HG03565 (cell line): Measurements from ENCODE around the gene IGDCC3.

Experiments
- ATAC-seq: cut with Tn5 transposase; IDR thresholded peaks from one replicate; pipeline ENCODE4 v1.9.1; 2021; ENCODE audit warnings: mild to moderate bottlenecking, moderate library complexity; ENCODE audit not compliant: unreplicated experiment

The IGDCC3 gene

GRCh38 chr15:65302061-65302460 is 75.7 kb downstream of the IGDCC3 start:
- ATAC-seq, result no peak

- no peak for ATAC-seq
These were observed 76.8 kb downstream of the IGDCC3 start for GRCh38 chr15:65300924-65301441.

- ATAC-seq, result no peak
These were observed 79.1 kb downstream of the IGDCC3 start for GRCh38 chr15:65298731-65299130.

GRCh38 chr15:65292938-65293518 is 84.8 kb downstream of the IGDCC3 start:
- ATAC-seq, result no peak

GRCh38 chr15:65290228-65290627 is 87.6 kb downstream of the IGDCC3 start:
- ATAC-seq, result no peak

- no peak for ATAC-seq
These were observed 88.4 kb downstream of the IGDCC3 start for GRCh38 chr15:65289261-65289854.

- no peak for ATAC-seq
These were observed 90.3 kb downstream of the IGDCC3 start for GRCh38 chr15:65287520-65287855.

GRCh38 chr15:65286704-65287519 is 90.9 kb downstream of the IGDCC3 start, which contains the start of gene PARP16:
PARP16 (minus strand) TSS chr15:65286883; CDS start chr15:65286426, 457 bp downstream.
- peak; percentile 87 for ATAC-seq

GRCh38 chr15:65286069-65286703 is 91.6 kb downstream of the IGDCC3 start:
- no peak for ATAC-seq

- ATAC-seq, result no peak
These were observed 92.3 kb downstream of the IGDCC3 start for GRCh38 chr15:65285291-65286068.

- no peak for ATAC-seq
These were observed 99.3 kb downstream of the IGDCC3 start for GRCh38 chr15:65278480-65278879.
